Mucosa of descending colon (tissue), 3 donors: Measurements from ENCODE around the gene PTPRN2. TPM values are rescaled to one million over a fixed set of nuclear protein-coding genes. Genes with fewer than 3 reads are reported as not detected.
"Not testable (repeated sequence)": the region's sequence is repeated elsewhere in the genome, so short reads cannot be mapped to it uniquely, and the experiment has no call there.

Source experiments
- ATAC-seq: fragments of 200-7000 bp; cut with Tn5 transposase; one replicate; pipeline ENCODE4 v1.9.1; 2020; ENCODE audit warnings: mild to moderate bottlenecking, moderate library complexity
- DNase-seq, 3 donors: peaks; one replicate each; pipeline ENCODE4 v3.0.0-alpha.2; 2020
- H3K36me3 ChIP-seq: fragments of 200-600 bp; one replicate; pipeline ENCODE4 v1.8.0; 2021; ENCODE audit warnings: low read depth, mild to moderate bottlenecking
- H3K4me1 ChIP-seq: fragments of 200-600 bp; one replicate; pipeline ENCODE4 v1.8.0; 2021; ENCODE audit warnings: low read depth, mild to moderate bottlenecking
- H3K4me3 ChIP-seq: fragments of 200-600 bp; one replicate; pipeline ENCODE4 v1.8.0; 2021; ENCODE audit warnings: mild to moderate bottlenecking
- H3K9me3 ChIP-seq: fragments of 200-600 bp; one replicate; pipeline ENCODE4 v1.8.0; 2021; ENCODE audit warnings: mild to moderate bottlenecking
- intact Hi-C, 2 donors: fragments of 100-400 bp; cut with DNase I in 1 of 2; cut with micrococcal nuclease in 1 of 2; formaldehyde crosslinking; loops; one replicate each; pipeline versions ENCODE4 v1.11.0 to v1.11.1; 2022; cut with DNase I, micrococcal nuclease
- total RNA-seq, 3 donors: library from RNA; stranded (reverse); fragmentation: NEBNext Ultra II Directional in 2 of 3; extraction: Animal tissue kit (Norgen Biotek cat#: 25700) in 2 of 3; gene quantifications; one replicate each; pipeline versions ENCODE4 v1.2.1 to v1.2.4, GENCODE V29; 2021 to 2023
- TF ChIP-seq, protein P1 (sequence below): fragments of 200-600 bp; IDR thresholded peaks from one replicate; pipeline ENCODE4 v1.8.0; 2022; ENCODE audit warnings: antibody characterized with exemption, mild to moderate bottlenecking
- donor health status: DM: no; HTN: no; CAD: no; lungs with moderate emphysema.
- donor health status: DM: no; HTN: no; CAD: no.
- donor health status: DM: no; HTN: yes; CAD: no.

PTPRN2 gene
- total RNA-seq, 3 donors from 2014 or later = 12.5 to 28.0 (median 26.2) TPM

DNA sequence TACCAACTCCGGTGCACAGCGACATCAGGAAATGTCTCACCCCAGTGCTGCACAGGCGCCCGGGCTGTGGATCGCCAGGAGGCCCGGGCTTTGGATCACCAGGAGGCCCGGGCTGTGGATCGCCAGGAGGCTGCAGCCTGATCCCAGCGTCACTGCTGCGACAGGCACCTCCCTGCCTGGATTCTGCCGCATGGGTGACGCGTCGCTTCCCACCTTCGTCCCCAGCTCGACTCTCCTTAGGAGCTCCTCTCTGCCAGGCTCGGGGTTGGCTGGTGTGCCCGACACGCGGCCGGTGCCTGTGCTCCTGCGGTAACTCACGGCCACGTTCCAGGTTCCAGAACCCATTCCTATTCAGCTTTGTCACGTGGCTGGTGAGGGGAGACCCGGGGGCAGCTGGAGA is 993.3 kb downstream of the PTPRN2 start:
- H3K4me1 ChIP-seq = no peaks in the 10 kb centered on the region
- H3K36me3 ChIP-seq = no peaks in the 10 kb centered on the region
- H3K4me3 ChIP-seq = no peak overlapping the region
- intact Hi-C loops = no loop called here
- TF ChIP-seq, protein P1, sequence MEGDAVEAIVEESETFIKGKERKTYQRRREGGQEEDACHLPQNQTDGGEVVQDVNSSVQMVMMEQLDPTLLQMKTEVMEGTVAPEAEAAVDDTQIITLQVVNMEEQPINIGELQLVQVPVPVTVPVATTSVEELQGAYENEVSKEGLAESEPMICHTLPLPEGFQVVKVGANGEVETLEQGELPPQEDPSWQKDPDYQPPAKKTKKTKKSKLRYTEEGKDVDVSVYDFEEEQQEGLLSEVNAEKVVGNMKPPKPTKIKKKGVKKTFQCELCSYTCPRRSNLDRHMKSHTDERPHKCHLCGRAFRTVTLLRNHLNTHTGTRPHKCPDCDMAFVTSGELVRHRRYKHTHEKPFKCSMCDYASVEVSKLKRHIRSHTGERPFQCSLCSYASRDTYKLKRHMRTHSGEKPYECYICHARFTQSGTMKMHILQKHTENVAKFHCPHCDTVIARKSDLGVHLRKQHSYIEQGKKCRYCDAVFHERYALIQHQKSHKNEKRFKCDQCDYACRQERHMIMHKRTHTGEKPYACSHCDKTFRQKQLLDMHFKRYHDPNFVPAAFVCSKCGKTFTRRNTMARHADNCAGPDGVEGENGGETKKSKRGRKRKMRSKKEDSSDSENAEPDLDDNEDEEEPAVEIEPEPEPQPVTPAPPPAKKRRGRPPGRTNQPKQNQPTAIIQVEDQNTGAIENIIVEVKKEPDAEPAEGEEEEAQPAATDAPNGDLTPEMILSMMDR = no peak
- no peaks in the 10 kb centered on the region for H3K9me3 ChIP-seq
- ATAC-seq (no peak), DNase-seq (no peak)

DNA sequence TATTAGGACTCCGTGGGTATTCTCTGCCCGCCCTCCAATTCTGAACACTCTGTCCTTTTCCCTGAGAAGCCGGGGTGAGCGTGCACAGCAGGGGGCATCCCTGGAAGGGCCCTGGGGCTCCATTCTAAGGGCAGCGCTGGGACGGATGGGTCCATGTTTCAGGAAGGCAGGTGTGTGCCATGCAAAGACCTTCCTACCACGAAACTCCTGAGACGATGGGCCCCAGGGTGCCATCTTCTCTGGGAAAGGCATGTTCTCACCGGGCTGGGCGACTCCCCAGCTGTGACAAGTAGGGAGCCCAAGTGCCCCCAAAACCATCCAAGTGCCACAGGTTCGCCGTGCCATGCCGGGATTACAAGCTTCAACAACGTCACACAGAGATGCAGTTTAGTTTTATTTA is 994.1 kb downstream of the PTPRN2 start:
- DNase-seq = no peak
- ATAC-seq = no peak

DNA sequence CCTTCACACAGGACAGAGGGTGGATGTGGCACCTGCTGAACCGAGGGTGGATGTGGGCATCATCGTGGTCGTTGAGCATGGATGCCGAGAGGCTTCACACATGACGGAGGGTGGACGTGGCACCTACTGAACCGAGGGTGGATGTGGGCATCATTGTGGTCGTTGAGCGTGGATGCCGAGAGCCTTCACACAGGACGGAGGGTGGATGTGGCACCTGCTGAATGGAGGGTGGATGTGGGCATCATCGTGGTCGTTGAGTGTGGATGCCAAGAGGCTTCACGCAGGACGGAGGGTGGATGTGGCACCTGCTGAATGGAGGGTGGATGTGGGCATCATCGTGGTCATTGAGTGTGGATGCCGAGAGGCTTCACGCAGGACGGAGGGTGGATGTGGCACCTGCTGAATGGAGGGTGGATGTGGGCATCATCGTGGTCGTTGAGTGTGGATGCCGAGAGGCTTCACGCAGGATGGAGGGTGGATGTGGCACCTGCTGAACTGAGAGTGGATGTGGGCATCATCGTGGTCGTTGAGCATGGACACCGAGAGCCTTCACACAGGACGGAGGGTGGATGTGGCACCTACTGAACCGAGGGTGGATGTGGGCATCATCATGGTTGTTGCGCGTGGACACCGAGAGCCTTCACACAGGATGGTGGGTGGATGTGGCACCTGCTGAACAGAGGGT is 994.8 kb downstream of the PTPRN2 start:
- intact Hi-C loops, H3K36me3 ChIP-seq, H3K4me1 ChIP-seq, DNase-seq, H3K4me3 ChIP-seq, H3K9me3 ChIP-seq, ATAC-seq: not testable (repeated sequence)

More for the DNA sequence above, 994.1 kb downstream of the PTPRN2 start:
- H3K9me3 ChIP-seq = no peaks in the 10 kb centered on the region
- TF ChIP-seq, protein P1 = no peak
- no peak overlapping the region for H3K4me3 ChIP-seq
- intact Hi-C loops = no loop called here
- no peaks in the 10 kb centered on the region for H3K36me3 ChIP-seq
- H3K4me1 ChIP-seq = no peaks in the 10 kb centered on the region

DNA sequence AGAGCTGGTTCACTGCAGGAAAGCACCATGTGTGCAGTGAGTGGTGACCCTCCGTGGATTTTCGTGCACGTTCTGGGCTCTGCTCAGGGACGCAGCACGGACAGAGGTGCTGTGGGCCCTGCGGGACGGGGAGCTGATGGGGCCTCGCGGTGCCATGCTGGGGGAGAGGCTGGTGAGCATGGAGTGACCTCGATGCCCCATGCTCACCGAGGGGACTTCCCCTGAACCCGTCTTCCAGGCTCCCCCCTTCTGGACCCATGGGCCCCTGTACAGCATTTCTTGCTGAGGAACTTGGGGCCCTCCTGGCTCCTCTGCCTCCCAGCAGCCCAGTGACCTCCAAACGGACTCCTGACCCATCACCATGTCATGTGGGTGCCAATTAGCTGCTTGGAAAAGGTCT is 997.1 kb downstream of the PTPRN2 start:
- TF ChIP-seq, protein P1 = no peak
- ATAC-seq (no peak), DNase-seq (no peak)
- Histone ChIP-seq H3K36me3 (no peaks in the 10 kb centered on the region), H3K9me3 (no peaks in the 10 kb centered on the region), H3K4me3 (no peak overlapping the region), H3K4me1 (no peaks in the 10 kb centered on the region)
- intact Hi-C loops = no loop called here

DNA sequence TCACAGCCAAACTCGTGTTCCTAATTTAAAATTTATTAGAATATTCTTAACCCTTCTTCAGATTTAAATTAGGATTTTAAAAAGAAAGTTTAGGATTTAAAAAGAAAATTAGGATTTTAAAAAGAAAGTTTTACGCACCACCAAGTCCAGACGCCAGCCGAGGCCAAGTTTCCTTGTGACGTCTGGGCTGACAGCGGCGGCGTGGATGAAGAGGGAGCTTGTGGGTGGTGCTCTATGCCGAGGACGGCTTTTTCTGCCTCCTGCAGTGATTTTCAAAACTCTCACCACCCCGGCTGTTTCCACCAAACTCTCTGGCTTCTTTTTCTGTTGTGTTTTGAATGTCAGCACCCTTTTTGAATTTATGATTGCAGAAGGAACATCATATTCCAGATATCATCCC is 997.9 kb downstream of the PTPRN2 start:
- H3K4me3 ChIP-seq = no peak overlapping the region
- H3K9me3 ChIP-seq = no peaks in the 10 kb centered on the region
- intact Hi-C loops = no loop called here
- ATAC-seq (no peak), DNase-seq (no peak)
- TF ChIP-seq, protein P1 = no peak
- no peaks in the 10 kb centered on the region for H3K4me1 ChIP-seq
- no peaks in the 10 kb centered on the region for H3K36me3 ChIP-seq

DNA sequence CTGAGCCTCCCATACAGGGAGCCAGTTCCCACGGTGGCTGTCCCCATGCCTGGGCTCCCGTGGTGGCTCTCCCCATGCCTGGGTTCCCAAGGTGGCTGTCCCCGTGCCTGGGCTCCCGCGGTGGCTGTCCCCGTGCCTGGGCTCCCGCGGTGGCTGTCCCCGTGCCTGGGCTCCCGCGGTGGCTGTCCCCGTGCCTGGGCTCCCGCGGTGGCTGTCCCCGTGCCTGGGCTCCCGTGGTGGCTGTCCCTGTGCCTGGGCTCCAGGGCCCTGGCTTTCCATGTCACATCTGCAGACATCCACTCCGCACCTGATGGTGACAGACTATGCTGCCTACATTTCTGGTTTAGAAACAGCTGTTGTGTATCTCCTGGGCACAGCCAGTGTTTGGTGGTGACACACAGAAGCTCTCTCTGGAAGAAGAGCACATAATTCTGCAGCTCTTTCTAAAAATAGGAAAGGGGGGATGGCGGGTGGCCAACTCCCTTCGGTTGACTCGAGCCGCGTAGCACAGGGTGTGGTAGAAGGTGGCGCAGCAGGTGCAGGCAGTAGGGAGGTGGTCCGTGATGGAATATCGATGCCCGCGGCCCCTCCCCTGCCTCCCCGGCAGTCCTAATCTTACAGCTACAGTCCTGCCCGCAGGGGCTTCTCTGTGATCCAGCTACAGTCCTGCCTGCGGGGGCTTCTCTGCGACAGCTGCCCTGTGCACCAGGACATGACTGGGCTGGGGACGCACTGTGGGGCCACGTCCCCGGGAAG is 999.6 kb downstream of the PTPRN2 start:
- no peaks in the 10 kb centered on the region for H3K4me1 ChIP-seq
- DNase-seq (no peak), ATAC-seq (no peak)
- H3K4me3 ChIP-seq = no peak overlapping the region
- no peaks in the 10 kb centered on the region for H3K36me3 ChIP-seq
- TF ChIP-seq, protein P1 = no peak
- no peaks in the 10 kb centered on the region for H3K9me3 ChIP-seq
- intact Hi-C loops = no loop called here
